AG09309 (cell line): ENCODE data around the gene SPINK5.

Experiments used
- DNase-seq: peaks from one replicate; pipeline ENCODE4 v3.0.0-alpha.2; 2010; ENCODE audit warnings: low read depth
- H3K4me3 ChIP-seq: 2 replicates; pipeline ENCODE4 v1.5.1; 2011; ENCODE audit warnings: mild to moderate bottlenecking, low read depth, low read length, moderate library complexity; ENCODE audit not compliant: control insufficient read depth
- CTCF ChIP-seq: IDR thresholded peaks from 2 replicates; pipeline ENCODE4 v1.5.1; 2011; ENCODE audit warnings: mild to moderate bottlenecking, low read depth, low read length, inconsistent platforms; ENCODE audit not compliant: insufficient read depth, control insufficient read depth; ENCODE audit errors: missing control alignments

Gene SPINK5

GRCh38 chr5:148075529-148075928 lies 11.7 kb downstream of the SPINK5 start:
- H3K4me3 ChIP-seq, result no peak overlapping the region
- no peak for TF ChIP-seq CTCF
- DNase-seq, result no peak

- TF ChIP-seq CTCF, result no peak
These were observed 19.4 kb downstream of the SPINK5 start for GRCh38 chr5:148083203-148083602.

GRCh38 chr5:148084269-148084668 lies 20.5 kb downstream of the SPINK5 start:
- no peak overlapping the region for H3K4me3 ChIP-seq
- no peak for DNase-seq
- no peak for TF ChIP-seq CTCF

More at GRCh38 chr5:148083203-148083602, 19.4 kb downstream of the SPINK5 start:
- H3K4me3 ChIP-seq, result no peak overlapping the region
- no peak for DNase-seq

GRCh38 chr5:148085310-148085709 lies 21.5 kb downstream of the SPINK5 start:
- no peak overlapping the region for H3K4me3 ChIP-seq
- no peak for DNase-seq
- TF ChIP-seq CTCF, result no peak

- TF ChIP-seq CTCF, result no peak
- peak; percentile 1 for DNase-seq
- H3K4me3 ChIP-seq, result no peak overlapping the region
These were observed 22.4 kb downstream of the SPINK5 start for GRCh38 chr5:148085977-148086705.

GRCh38 chr5:148090146-148090772 lies 26.5 kb downstream of the SPINK5 start:
- TF ChIP-seq CTCF, result no peak
- no peak for DNase-seq

More at GRCh38 chr5:148090146-148090772, 26.5 kb downstream of the SPINK5 start:
- no peak overlapping the region for H3K4me3 ChIP-seq
